Measurements from ENCODE around the gene DNTT. TPM values are rescaled to one million over a fixed set of nuclear protein-coding genes. Genes with fewer than 3 reads are reported as not detected.

DNTT gene
- total and polyA plus RNA-seq, 9 of the 15 experiments (the other 6 are each of a cell fraction or from before 2014, with no cell fraction given) = not detected

DNA sequence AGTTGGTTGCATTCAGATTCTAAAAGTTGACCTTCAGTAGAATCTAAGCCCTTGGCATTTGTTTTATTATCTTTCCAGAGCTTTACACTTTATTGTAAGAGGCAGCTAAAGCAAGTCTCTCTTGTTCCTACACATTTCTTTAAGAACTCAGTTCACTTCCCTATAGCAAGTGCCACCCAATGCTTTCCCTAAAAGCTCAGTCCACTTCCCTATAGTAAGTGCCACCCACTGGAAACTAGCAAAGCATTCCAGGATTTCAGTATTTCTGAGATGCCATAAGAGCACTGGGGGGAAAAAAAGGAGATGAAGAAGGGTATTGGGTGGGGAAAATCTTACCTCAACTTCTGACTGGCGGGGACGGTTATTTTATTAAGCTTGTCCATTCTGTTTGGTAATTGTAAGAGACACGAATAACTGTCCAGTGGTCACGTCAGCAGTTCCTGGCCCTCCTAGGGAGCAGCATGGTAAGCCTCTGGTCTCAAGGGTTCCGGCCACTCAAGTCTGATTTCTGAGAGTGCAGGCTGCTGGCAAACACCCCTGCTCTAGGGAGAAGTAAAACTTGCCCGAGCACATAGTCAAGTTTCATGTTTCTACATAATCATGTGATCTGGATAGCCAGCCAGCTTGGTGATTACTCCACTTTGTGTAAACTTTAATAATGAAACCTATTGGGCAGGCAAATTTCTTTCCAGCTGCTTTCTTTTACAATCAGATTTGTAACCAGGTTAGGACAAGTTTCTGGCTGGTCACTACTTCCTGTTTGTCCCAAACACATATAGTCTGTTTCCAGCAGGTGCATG is 33.0 kb upstream of the DNTT start, which contains the start of gene BLNK:
Gene BLNK (minus strand): TSS at position 554 of the 800 bp plus-strand sequence. CDS start 171 bp downstream, at position 383.
- no peak within 1 kb of the TSS for H3K4me3 ChIP-seq
- no peak for FAIRE-seq
- H3K4me1 ChIP-seq (replicated peaks in 1 of 2; ENCODE audit: control insufficient read depth in 2 of 2, insufficient read depth in 2 of 2, low read length in 2 of 2) = no peaks in the 10 kb centered on the region
- no peaks in the 10 kb centered on the region for H3K36me3 ChIP-seq (ENCODE audit: control insufficient read depth, insufficient read depth, low read length)
- no peak within 1 kb of the TSS for H3K9ac ChIP-seq (ENCODE audit: insufficient read depth in 1 of 2, low read depth in 2 of 2, low read length in 2 of 2)
- no peaks in the 10 kb centered on the region for H4K20me1 ChIP-seq (replicated peaks; ENCODE audit: control insufficient read depth, insufficient read depth, low read length)
- CTCF ChIA-PET (ENCODE audit: low intra/inter-chr PET ratio) = no interaction called here
- no peak for ATAC-seq
- no TSS peak for BruUV-seq (replicated peaks)
- H3K27me3 ChIP-seq (ENCODE audit: control insufficient read depth in 2 of 2, insufficient read depth in 2 of 2, low read length in 2 of 2) = peaks cover 0 to 8% of the 10 kb centered on the region in 2 experiments; a peak in 2 of 5 replicates
- no peak for DNase-seq (ENCODE audit: extremely low read depth in 1 of 4, low spot score in 3 of 4)
- intact Hi-C loops (cut with micrococcal nuclease) = no loop called here
- in situ Hi-C loops (cut with MboI) = no loop called here
- WGBS (ENCODE audit: insufficient coverage, low coverage, missing lambda C conversion rate) = 3% methylated on average over 5 of the region's 6 CpGs
- H3K27ac ChIP-seq (ENCODE audit: extremely low read depth, low read depth, low read length) = no peak within 1 kb of the TSS
- no peaks in the 10 kb centered on the region for H3K9me3 ChIP-seq (replicated peaks; ENCODE audit: control insufficient read depth, insufficient read depth, low read depth, low read length)
- no peaks in the 10 kb centered on the region for H3K79me2 ChIP-seq (ENCODE audit: control insufficient read depth, insufficient read depth, low read length)
- H3K9me1 ChIP-seq (ENCODE audit: control insufficient read depth, insufficient read depth, low read length) = no peaks in the 10 kb centered on the region
- H3K4me2 ChIP-seq (ENCODE audit: insufficient read depth, low read length) = no peak within 1 kb of the TSS
- H2AFZ ChIP-seq (ENCODE audit: low read depth, low read length) = no peak within 1 kb of the TSS
- POLR2A ChIA-PET = interaction anchor here (0.6 to 2.0 kb wide), 3 partner anchors 8 to 639 kb away, joined by 3 to 7 read pairs (median 5); no protein-coding TSS in a partner anchor
- TF ChIP-seq, protein P1, sequence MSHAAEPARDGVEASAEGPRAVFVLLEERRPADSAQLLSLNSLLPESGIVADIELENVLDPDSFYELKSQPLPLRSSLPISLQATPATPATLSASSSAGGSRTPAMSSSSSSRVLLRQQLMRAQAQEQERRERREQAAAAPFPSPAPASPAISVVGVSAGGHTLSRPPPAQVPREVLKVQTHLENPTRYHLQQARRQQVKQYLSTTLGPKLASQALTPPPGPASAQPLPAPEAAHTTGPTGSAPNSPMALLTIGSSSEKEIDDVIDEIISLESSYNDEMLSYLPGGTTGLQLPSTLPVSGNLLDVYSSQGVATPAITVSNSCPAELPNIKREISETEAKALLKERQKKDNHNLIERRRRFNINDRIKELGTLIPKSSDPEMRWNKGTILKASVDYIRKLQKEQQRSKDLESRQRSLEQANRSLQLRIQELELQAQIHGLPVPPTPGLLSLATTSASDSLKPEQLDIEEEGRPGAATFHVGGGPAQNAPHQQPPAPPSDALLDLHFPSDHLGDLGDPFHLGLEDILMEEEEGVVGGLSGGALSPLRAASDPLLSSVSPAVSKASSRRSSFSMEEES (CRISPR knock-in tag; IDR thresholded peaks at IDR 0.05) = no peak
- TF ChIP-seq POLR2A (conservative IDR thresholded peaks at IDR 0.05) (no peak), TSC22D4 (tag; IDR thresholded peaks at IDR 0.05) (no peak), ARID1B (IDR thresholded peaks at IDR 0.05) (no peak), CREM (IDR thresholded peaks at IDR 0.05; ENCODE audit: low read depth) (no peak)
- TF ChIP-seq, protein P2, sequence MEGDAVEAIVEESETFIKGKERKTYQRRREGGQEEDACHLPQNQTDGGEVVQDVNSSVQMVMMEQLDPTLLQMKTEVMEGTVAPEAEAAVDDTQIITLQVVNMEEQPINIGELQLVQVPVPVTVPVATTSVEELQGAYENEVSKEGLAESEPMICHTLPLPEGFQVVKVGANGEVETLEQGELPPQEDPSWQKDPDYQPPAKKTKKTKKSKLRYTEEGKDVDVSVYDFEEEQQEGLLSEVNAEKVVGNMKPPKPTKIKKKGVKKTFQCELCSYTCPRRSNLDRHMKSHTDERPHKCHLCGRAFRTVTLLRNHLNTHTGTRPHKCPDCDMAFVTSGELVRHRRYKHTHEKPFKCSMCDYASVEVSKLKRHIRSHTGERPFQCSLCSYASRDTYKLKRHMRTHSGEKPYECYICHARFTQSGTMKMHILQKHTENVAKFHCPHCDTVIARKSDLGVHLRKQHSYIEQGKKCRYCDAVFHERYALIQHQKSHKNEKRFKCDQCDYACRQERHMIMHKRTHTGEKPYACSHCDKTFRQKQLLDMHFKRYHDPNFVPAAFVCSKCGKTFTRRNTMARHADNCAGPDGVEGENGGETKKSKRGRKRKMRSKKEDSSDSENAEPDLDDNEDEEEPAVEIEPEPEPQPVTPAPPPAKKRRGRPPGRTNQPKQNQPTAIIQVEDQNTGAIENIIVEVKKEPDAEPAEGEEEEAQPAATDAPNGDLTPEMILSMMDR (IDR thresholded peaks at IDR 0.05 in 2 of 3, conservative IDR thresholded peaks at IDR 0.05 in 1 of 3; ENCODE audit: insufficient read depth in 2 of 3, low read depth in 1 of 3, low read length in 3 of 3) = no peak
- TF ChIP-seq, protein P3, sequence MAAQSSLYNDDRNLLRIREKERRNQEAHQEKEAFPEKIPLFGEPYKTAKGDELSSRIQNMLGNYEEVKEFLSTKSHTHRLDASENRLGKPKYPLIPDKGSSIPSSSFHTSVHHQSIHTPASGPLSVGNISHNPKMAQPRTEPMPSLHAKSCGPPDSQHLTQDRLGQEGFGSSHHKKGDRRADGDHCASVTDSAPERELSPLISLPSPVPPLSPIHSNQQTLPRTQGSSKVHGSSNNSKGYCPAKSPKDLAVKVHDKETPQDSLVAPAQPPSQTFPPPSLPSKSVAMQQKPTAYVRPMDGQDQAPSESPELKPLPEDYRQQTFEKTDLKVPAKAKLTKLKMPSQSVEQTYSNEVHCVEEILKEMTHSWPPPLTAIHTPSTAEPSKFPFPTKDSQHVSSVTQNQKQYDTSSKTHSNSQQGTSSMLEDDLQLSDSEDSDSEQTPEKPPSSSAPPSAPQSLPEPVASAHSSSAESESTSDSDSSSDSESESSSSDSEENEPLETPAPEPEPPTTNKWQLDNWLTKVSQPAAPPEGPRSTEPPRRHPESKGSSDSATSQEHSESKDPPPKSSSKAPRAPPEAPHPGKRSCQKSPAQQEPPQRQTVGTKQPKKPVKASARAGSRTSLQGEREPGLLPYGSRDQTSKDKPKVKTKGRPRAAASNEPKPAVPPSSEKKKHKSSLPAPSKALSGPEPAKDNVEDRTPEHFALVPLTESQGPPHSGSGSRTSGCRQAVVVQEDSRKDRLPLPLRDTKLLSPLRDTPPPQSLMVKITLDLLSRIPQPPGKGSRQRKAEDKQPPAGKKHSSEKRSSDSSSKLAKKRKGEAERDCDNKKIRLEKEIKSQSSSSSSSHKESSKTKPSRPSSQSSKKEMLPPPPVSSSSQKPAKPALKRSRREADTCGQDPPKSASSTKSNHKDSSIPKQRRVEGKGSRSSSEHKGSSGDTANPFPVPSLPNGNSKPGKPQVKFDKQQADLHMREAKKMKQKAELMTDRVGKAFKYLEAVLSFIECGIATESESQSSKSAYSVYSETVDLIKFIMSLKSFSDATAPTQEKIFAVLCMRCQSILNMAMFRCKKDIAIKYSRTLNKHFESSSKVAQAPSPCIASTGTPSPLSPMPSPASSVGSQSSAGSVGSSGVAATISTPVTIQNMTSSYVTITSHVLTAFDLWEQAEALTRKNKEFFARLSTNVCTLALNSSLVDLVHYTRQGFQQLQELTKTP (IDR thresholded peaks at IDR 0.05; ENCODE audit: low read depth in 1 of 2, partially characterized antibody in 2 of 2) = no peak
- TF ChIP-seq, protein P4, sequence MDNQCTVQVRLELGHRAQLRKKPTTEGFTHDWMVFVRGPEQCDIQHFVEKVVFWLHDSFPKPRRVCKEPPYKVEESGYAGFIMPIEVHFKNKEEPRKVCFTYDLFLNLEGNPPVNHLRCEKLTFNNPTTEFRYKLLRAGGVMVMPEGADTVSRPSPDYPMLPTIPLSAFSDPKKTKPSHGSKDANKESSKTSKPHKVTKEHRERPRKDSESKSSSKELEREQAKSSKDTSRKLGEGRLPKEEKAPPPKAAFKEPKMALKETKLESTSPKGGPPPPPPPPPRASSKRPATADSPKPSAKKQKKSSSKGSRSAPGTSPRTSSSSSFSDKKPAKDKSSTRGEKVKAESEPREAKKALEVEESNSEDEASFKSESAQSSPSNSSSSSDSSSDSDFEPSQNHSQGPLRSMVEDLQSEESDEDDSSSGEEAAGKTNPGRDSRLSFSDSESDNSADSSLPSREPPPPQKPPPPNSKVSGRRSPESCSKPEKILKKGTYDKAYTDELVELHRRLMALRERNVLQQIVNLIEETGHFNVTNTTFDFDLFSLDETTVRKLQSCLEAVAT (IDR thresholded peaks at IDR 0.05) = no peak
- TF ChIP-seq, protein P5, sequence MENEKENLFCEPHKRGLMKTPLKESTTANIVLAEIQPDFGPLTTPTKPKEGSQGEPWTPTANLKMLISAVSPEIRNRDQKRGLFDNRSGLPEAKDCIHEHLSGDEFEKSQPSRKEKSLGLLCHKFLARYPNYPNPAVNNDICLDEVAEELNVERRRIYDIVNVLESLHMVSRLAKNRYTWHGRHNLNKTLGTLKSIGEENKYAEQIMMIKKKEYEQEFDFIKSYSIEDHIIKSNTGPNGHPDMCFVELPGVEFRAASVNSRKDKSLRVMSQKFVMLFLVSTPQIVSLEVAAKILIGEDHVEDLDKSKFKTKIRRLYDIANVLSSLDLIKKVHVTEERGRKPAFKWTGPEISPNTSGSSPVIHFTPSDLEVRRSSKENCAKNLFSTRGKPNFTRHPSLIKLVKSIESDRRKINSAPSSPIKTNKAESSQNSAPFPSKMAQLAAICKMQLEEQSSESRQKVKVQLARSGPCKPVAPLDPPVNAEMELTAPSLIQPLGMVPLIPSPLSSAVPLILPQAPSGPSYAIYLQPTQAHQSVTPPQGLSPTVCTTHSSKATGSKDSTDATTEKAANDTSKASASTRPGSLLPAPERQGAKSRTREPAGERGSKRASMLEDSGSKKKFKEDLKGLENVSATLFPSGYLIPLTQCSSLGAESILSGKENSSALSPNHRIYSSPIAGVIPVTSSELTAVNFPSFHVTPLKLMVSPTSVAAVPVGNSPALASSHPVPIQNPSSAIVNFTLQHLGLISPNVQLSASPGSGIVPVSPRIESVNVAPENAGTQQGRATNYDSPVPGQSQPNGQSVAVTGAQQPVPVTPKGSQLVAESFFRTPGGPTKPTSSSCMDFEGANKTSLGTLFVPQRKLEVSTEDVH (IDR thresholded peaks at IDR 0.05; ENCODE audit: low read depth, partially characterized antibody) = no peak

All from K562 (cell line).